GM19372 (cell line): ENCODE measurements around the gene TBC1D22B.

Experiments used
- ATAC-seq: cut with Tn5 transposase; IDR thresholded peaks from one replicate; pipeline ENCODE4 v1.9.1; 2021; ENCODE audit warnings: mild to moderate bottlenecking, low read depth, moderate library complexity; ENCODE audit not compliant: unreplicated experiment

Gene TBC1D22B

GRCh38 chr6:37376078-37376743 lies 118.6 kb downstream of the TBC1D22B start:
- no peak for ATAC-seq

DNA sequence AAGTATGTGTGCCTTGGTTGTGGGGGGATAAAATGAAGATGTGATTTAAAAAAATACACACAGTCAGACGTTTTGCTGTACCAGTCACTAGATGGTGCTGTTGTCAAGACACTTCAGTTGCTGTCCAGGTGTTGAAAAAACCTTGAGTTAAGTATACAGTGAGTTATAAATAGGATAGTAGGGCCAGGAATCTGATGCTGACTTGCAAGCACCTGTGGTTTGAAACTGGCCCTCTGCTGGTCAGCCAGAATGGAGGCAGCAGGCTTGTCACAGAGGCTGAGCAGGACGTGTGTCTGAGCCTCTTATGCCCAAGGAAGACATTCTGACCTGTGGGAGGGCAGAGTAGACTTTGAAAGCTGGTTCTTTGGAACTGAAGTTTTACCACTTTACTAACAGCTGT lies 124.0 kb downstream of the TBC1D22B start:
- no peak for ATAC-seq
